Keratinocyte (primary cell): Measurements from ENCODE around the gene GJC1.

Source experiments
- CTCF ChIP-seq, 3 experiments: IDR thresholded peaks in 1 of 3; conservative IDR thresholded peaks in 1 of 3; optimal IDR thresholded peaks in 1 of 3; 2 replicates in 2 of 3; 3 replicates in 1 of 3; pipeline versions ENCODE3 to v1.5.1; 2011; ENCODE audit warnings: low read length in 3 of 3, mild to moderate bottlenecking in 3 of 3, moderate library complexity in 2 of 3, control low read depth in 1 of 3, inconsistent platforms in 1 of 3; ENCODE audit not compliant: insufficient read depth in 2 of 3; ENCODE audit errors: extremely low read depth in 1 of 3
- EZH2 ChIP-seq: IDR thresholded peaks from one replicate; pipeline ENCODE4 v1.6.1; 2012; ENCODE audit warnings: inconsistent platforms, mild to moderate bottlenecking, low read length, moderate library complexity

- TF ChIP-seq CTCF (optimal IDR thresholded peaks at IDR 0.05 in 1 of 3, IDR thresholded peaks at IDR 0.05 in 1 of 3, conservative IDR thresholded peaks at IDR 0.05 in 1 of 3; ENCODE audit: extremely low read depth in 1 of 3, insufficient read depth in 2 of 3, low read length in 3 of 3) = no peak
- TF ChIP-seq EZH2 = no peak
Measured at GRCh38 chr17:44797802-44798201, 32.3 kb downstream of the GJC1 start.
